Measurements from ENCODE around the gene LMCD1.

DNA sequence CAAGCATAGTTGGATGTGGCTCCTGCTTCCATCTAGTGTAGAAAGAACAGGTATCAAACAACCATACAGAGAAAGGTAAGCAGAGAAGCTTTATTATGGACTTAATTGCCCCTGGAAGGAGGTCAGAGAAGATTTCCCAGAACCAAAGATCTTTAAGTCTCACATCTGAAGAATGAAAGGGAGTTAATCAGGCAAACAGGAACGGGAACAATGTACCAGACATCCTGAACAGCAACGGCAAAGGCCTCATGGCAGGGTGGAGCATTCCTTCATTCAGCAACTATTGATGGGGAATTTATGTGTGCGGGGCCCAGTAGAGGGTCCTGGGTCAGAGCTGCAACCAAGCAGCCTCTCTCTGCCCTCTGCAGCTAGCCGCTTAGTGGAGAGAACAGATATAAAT, 61.5 kb downstream of the LMCD1 start:
- TF ChIP-seq, protein P1, sequence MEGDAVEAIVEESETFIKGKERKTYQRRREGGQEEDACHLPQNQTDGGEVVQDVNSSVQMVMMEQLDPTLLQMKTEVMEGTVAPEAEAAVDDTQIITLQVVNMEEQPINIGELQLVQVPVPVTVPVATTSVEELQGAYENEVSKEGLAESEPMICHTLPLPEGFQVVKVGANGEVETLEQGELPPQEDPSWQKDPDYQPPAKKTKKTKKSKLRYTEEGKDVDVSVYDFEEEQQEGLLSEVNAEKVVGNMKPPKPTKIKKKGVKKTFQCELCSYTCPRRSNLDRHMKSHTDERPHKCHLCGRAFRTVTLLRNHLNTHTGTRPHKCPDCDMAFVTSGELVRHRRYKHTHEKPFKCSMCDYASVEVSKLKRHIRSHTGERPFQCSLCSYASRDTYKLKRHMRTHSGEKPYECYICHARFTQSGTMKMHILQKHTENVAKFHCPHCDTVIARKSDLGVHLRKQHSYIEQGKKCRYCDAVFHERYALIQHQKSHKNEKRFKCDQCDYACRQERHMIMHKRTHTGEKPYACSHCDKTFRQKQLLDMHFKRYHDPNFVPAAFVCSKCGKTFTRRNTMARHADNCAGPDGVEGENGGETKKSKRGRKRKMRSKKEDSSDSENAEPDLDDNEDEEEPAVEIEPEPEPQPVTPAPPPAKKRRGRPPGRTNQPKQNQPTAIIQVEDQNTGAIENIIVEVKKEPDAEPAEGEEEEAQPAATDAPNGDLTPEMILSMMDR (IDR thresholded peaks at IDR 0.05): no peak
- no peak for TF ChIP-seq POLR2A (IDR thresholded peaks at IDR 0.05)
